Activated naive CD4-positive, alpha-beta T cell treated with anti-CD3 and anti-CD28 coated beads for 36 hours (primary cell): ENCODE data around the gene AOAH. TPM values are rescaled to one million over a fixed set of nuclear protein-coding genes. Genes with fewer than 3 reads are reported as not detected.
A peak's percentile ranks its signal among the peaks of the same experiment; 100 is the strongest.

Experiments
- CTCF ChIA-PET: fragments of 350-600 bp; sonication (Branson Sonifier 250); formaldehyde crosslinking; loops from one replicate; lab custom pipeline; 2021; ENCODE audit warnings: antibody characterized with exemption; lab: Charles Lee
- DNase-seq: peaks from one replicate; pipeline ENCODE4 v3.0.0-alpha.2; 2020
- H3K27ac Mint-ChIP-seq: one replicate; pipeline ENCODE4 v1.8.0; 2021; ENCODE audit warnings: mild to moderate bottlenecking, mixed read lengths
- H3K27me3 Mint-ChIP-seq: one replicate; pipeline ENCODE4 v1.8.0; 2021; ENCODE audit warnings: low read depth, mixed read lengths
- H3K36me3 Mint-ChIP-seq: one replicate; pipeline ENCODE4 v1.8.0; 2021; ENCODE audit warnings: low read depth, mixed read lengths
- H3K4me1 Mint-ChIP-seq: one replicate; pipeline ENCODE4 v1.8.0; 2021; ENCODE audit warnings: low read depth, mixed read lengths
- H3K4me3 Mint-ChIP-seq: one replicate; pipeline ENCODE4 v1.8.0; 2021; ENCODE audit warnings: mild to moderate bottlenecking, moderate library complexity, mixed read lengths
- H3K9me3 Mint-ChIP-seq: one replicate; pipeline ENCODE4 v1.8.0; 2021; ENCODE audit warnings: mixed read lengths
- intact Hi-C: fragments of 100-400 bp; cut with micrococcal nuclease; formaldehyde crosslinking; loops from one replicate; pipeline ENCODE4 v1.15.1; 2023
- total RNA-seq, 2 experiments: library from RNA; stranded (reverse); gene quantifications; one replicate each; pipeline ENCODE4 v1.2.3, GENCODE V29; 2021

AOAH gene
- total RNA-seq, 2 experiments from 2014 or later, result 0.67 to 1.2 TPM

DNA sequence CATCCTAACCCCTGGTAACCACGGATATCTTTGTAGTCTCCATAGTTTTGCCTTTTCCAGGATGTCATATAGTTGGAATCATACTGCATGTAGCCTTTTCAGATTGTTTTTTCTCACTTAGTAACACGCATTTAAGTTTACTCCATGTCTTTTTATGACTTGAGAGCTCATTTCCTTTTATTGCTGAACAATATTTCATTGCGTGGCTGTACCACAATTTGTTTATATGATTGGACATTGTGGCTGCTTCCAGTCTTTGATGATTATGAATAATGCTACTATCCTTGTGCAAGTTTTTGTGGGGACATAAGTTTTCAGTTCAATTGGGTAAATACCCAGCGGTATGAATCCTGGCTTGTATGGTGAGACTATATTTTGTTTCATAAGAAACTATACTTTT lies 60.8 kb downstream of the AOAH start:
- no peak overlapping the region for H3K4me3 Mint-ChIP-seq
- no peak for DNase-seq
- H3K36me3 Mint-ChIP-seq, result no peaks in the 10 kb centered on the region
- H3K4me1 Mint-ChIP-seq, result peaks cover 15% of the 10 kb centered on the region
- no peaks in the 10 kb centered on the region for H3K27me3 Mint-ChIP-seq
- H3K27ac Mint-ChIP-seq, result no peak overlapping the region
- H3K9me3 Mint-ChIP-seq, result no peaks in the 10 kb centered on the region
- CTCF ChIA-PET, result interaction anchor here (0.6 kb wide), 1 partner anchor 852 kb away, joined by 3 read pairs; no protein-coding TSS in a partner anchor
- intact Hi-C loops, result no loop called here

GRCh38 chr7:36661135-36661840 lies 63.0 kb downstream of the AOAH start:
- Mint-ChIP-seq H3K4me3 (no peak overlapping the region), H3K4me1 (peaks cover 10% of the 10 kb centered on the region), H3K36me3 (no peaks in the 10 kb centered on the region), H3K27me3 (no peaks in the 10 kb centered on the region), H3K9me3 (no peaks in the 10 kb centered on the region), H3K27ac (no peak overlapping the region)
- no peak for DNase-seq
- CTCF ChIA-PET, result interaction anchor here (0.6 kb wide), 1 partner anchor 62 kb away, joined by 3 read pairs; no protein-coding TSS in a partner anchor
- intact Hi-C loops, result no loop called here

GRCh38 chr7:36659638-36660341 lies 64.5 kb downstream of the AOAH start:
- Mint-ChIP-seq H3K4me3 (no peak overlapping the region), H3K27me3 (no peaks in the 10 kb centered on the region), H3K27ac (no peak overlapping the region), H3K9me3 (no peaks in the 10 kb centered on the region), H3K36me3 (no peaks in the 10 kb centered on the region), H3K4me1 (peaks cover 10% of the 10 kb centered on the region)
- CTCF ChIA-PET, result interaction anchor here (2.1 kb wide), 1 partner anchor 10 kb away, joined by 5 read pairs; no protein-coding TSS in a partner anchor
- intact Hi-C loops, result no loop called here
- no peak for DNase-seq

DNA sequence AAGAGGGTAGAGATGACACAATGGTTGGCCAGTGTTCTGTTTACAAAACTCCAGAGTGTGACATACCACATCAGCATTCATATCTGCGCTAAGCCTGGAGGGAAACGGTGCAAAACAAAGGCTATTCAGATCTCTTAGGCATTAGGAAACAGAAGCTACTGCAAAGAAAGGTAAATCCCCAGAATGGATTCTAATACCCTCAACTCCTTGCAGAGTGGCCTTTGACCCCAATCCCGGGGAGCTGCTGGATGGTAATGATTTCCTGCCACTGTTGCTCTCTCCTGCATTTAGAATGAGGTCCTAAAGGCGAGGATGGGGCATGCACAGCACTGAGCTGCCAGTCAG lies 65.2 kb downstream of the AOAH start:
- Mint-ChIP-seq H3K9me3 (no peaks in the 10 kb centered on the region), H3K4me3 (no peak overlapping the region), H3K27me3 (no peaks in the 10 kb centered on the region), H3K4me1 (peaks cover 11% of the 10 kb centered on the region), H3K27ac (no peak overlapping the region), H3K36me3 (no peaks in the 10 kb centered on the region)
- intact Hi-C loops, result no loop called here
- no peak for DNase-seq
- CTCF ChIA-PET, result interaction anchor here (2.1 kb wide), 1 partner anchor 11 kb away, joined by 5 read pairs; no protein-coding TSS in a partner anchor

GRCh38 chr7:36658335-36659171 lies 65.7 kb downstream of the AOAH start:
- Mint-ChIP-seq H3K9me3 (no peaks in the 10 kb centered on the region), H3K27me3 (no peaks in the 10 kb centered on the region), H3K27ac (no peak overlapping the region), H3K4me1 (peaks cover 14% of the 10 kb centered on the region), H3K4me3 (no peak overlapping the region), H3K36me3 (no peaks in the 10 kb centered on the region)
- no peak for DNase-seq
- CTCF ChIA-PET, result interaction anchor here (2.1 kb wide), 1 partner anchor 11 kb away, joined by 5 read pairs; no protein-coding TSS in a partner anchor
- intact Hi-C loops, result no loop called here

DNA sequence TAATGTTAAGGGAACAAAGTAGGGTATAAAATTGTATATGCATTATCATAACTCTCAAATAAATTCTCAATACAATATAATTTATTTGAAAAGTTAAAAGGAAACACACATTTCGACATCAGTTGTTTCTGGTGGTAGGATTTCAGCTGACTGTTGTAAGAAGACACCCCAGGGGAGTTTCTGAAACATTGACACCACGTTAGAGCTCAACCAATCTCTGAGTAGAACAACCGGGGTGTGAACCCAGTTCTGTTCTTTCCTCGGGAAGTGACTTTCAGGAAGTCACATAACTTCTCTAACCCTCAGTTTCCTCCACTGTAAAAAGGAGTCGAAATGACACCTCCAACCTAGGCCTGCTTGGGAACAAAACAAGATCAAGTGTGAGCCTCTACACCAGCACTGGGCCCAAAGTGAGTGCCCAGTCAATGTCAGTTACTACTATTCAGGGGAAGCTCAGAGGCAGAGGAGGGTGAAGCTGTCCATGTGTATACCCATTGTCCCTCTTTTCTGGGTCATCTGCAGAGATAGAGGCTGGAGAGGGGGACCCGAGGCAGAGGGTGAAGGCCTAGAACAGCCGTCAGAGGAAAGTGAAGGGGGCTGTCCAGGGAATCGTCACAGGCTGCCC lies 67.1 kb downstream of the AOAH start:
- Mint-ChIP-seq H3K4me1 (peaks cover 20% of the 10 kb centered on the region), H3K36me3 (no peaks in the 10 kb centered on the region), H3K4me3 (no peak overlapping the region), H3K27me3 (no peaks in the 10 kb centered on the region), H3K27ac (no peak overlapping the region), H3K9me3 (no peaks in the 10 kb centered on the region)
- no peak for DNase-seq
- intact Hi-C loops, result no loop called here
- CTCF ChIA-PET, result interaction anchor here (0.6 to 1.9 kb wide), 2 partner anchors 13 to 14 kb away, joined by 4 to 7 read pairs; no protein-coding TSS in a partner anchor

DNA sequence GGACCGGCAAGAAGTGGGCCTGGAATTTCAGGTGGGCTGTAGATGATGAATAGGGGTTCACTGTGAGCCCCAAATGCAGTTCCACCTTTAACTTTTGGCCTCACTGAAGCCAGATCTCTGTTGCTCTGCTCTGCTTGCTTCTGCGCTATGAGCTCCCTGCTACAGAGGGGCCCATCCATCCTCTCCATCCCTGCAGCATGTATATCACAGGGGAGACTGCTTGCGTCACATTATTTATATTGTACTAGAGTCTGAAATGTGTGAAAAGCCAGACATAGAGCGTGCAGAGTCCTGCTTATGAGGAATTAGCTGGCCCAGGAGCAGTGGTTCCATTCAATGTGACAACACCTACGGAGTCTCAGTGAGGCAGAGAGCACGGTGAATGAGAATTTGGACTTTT lies 69.9 kb downstream of the AOAH start:
- Mint-ChIP-seq H3K4me3 (no peak overlapping the region), H3K27me3 (no peaks in the 10 kb centered on the region), H3K36me3 (no peaks in the 10 kb centered on the region), H3K27ac (no peak overlapping the region), H3K9me3 (no peaks in the 10 kb centered on the region), H3K4me1 (peaks cover 18% of the 10 kb centered on the region)
- intact Hi-C loops, result no loop called here
- DNase-seq, result no peak
- CTCF ChIA-PET, result interaction anchor here (0.6 to 0.9 kb wide), 2 partner anchors 15 to 28 kb away, joined by 3 read pairs; no protein-coding TSS in a partner anchor

DNA sequence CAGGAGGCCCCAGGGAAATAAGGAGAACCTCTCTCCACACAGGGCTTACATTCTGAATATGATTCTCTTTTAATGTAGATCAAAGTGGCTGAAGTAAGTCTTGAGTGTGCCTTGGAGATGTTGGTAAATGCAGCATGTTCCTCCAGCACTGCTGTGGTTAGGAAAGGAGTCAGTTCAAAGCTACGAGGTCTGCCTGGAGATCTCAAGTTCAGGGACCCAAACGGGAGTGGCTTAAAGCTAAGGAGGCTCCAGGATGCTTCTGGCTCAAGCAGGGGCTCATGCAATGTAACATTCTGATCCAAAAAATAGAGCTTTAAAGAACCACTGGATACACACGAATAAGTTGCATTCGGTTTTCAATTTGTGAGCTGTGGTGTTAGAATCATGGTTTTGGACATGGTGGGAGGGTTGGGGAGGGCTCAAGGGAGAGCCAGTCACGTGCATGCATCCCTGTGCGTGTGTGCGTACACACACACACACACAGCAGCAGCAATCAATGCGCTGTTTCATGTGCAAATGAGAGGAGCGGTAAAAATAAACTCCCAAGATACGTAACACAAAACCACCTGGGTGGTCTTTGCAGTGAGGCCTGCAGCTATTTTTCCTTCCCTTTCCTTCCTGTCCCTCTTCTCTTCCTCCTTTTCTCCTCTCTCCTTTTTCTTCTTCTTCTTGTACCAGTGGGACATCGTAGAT lies 70.5 kb downstream of the AOAH start:
- H3K27ac Mint-ChIP-seq, result no peak overlapping the region
- no peaks in the 10 kb centered on the region for H3K36me3 Mint-ChIP-seq
- no peak for DNase-seq
- intact Hi-C loops, result no loop called here
- H3K4me3 Mint-ChIP-seq, result no peak overlapping the region
- no peaks in the 10 kb centered on the region for H3K27me3 Mint-ChIP-seq
- H3K4me1 Mint-ChIP-seq, result peaks cover 18% of the 10 kb centered on the region
- CTCF ChIA-PET, result interaction anchor here (0.6 to 1.7 kb wide), 3 partner anchors 14 to 28 kb away, joined by 3 to 7 read pairs (median 3); no protein-coding TSS in a partner anchor
- no peaks in the 10 kb centered on the region for H3K9me3 Mint-ChIP-seq

DNA sequence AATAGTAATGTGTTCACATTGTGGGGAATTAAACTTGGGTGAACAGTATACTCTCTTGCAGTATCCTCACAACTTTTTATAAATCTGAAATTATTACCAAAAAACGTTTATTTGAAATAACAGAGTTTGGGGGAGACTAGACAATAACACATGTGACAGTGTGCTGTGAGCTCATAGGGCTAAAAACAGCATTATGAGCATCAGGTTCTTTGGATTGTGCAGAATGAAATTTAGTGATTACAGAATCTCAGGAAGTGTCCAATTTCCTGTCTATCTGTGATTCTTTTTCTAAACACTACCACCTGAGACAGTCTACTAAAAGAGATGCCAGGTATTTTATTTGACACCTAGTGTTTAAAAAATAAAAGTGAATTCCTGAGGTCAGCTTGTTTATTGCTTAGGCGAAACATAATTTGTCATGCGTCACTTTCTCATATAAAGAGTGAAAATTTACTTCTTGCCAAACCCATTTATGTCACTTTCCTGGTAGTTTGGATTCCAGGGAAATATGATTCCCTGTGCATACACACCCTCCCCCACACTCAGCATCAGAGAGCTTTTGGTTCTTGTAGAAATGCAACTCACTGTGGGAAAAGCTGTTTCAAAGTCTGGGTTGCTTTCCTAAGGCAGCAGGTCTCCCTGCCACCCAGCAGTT lies 71.2 kb downstream of the AOAH start:
- Mint-ChIP-seq H3K4me1 (peaks cover 18% of the 10 kb centered on the region), H3K36me3 (no peaks in the 10 kb centered on the region), H3K27ac (no peak overlapping the region), H3K9me3 (no peaks in the 10 kb centered on the region), H3K27me3 (no peaks in the 10 kb centered on the region), H3K4me3 (no peak overlapping the region)
- no peak for DNase-seq
- intact Hi-C loops, result no loop called here
- CTCF ChIA-PET, result interaction anchor here (0.9 to 1.7 kb wide), 2 partner anchors 14 to 18 kb away, joined by 3 to 7 read pairs; no protein-coding TSS in a partner anchor

DNA sequence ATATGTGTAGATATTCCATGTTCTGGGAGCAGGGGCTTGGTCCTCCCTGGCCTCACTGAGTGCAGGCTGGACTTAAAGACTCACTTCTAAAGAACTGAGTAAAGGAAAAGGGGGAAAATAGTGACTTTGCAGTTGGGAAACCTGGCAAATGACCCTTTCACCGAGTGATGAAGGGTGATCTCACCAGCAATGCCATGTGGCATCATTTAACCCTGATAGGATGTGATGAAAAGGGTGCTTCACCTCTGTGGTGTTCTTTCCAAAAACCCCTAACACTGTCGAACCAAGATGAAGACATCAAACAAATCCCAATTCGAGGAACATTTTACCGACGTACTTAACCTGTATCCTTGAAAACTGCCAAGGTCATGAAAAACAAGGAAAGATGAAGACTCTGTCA lies 71.9 kb downstream of the AOAH start:
- Mint-ChIP-seq H3K4me1 (peaks cover 17% of the 10 kb centered on the region), H3K27ac (peak overlapping the region; percentile 51), H3K9me3 (no peaks in the 10 kb centered on the region), H3K36me3 (no peaks in the 10 kb centered on the region), H3K4me3 (no peak overlapping the region), H3K27me3 (no peaks in the 10 kb centered on the region)
- no peak for DNase-seq
- intact Hi-C loops, result no loop called here
- CTCF ChIA-PET, result interaction anchor here (1.1 to 1.7 kb wide), 2 partner anchors 12 to 18 kb away, joined by 6 to 7 read pairs; no protein-coding TSS in a partner anchor

DNA sequence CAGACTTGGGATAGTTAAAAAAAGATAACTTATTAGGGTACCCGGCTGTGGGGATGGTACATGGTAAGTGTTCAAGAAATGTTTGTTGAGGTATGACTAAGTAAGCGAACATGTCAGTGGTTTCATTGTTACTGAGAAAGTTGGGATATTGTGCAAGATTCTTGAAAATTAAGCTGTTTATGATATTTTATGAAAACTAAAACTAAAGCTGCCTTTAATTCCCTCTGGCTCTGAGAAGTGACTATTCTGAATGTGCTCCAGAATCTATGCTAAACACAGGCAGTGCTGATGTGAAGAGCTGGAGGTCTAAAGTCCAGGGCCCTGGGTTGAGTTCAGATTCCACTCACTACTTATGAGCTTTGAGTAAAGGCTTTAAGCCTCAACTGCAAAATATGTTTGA lies 72.9 kb downstream of the AOAH start:
- Mint-ChIP-seq H3K36me3 (no peaks in the 10 kb centered on the region), H3K27ac (no peak overlapping the region), H3K9me3 (no peaks in the 10 kb centered on the region), H3K27me3 (no peaks in the 10 kb centered on the region), H3K4me1 (peaks cover 14% of the 10 kb centered on the region), H3K4me3 (no peak overlapping the region)
- CTCF ChIA-PET, result interaction anchor here (1.0 to 1.3 kb wide), 3 partner anchors 11 to 210 kb away, joined by 3 to 6 read pairs (median 3); no protein-coding TSS in a partner anchor
- no peak for DNase-seq
- intact Hi-C loops, result no loop called here
